HCT116 (cell line): ENCODE results near the gene TPMT.

Experiments
- POLR2AphosphoS5 ChIP-seq: IDR thresholded peaks from 2 replicates; pipeline ENCODE4 v1.6.1; 2011; ENCODE audit warnings: mild to moderate bottlenecking, low read depth, low read length, moderate library complexity
- TF ChIP-seq, protein P1 (sequence below): IDR thresholded peaks from 2 replicates; pipeline ENCODE4 v1.6.1; 2012; ENCODE audit warnings: low read depth

DNA sequence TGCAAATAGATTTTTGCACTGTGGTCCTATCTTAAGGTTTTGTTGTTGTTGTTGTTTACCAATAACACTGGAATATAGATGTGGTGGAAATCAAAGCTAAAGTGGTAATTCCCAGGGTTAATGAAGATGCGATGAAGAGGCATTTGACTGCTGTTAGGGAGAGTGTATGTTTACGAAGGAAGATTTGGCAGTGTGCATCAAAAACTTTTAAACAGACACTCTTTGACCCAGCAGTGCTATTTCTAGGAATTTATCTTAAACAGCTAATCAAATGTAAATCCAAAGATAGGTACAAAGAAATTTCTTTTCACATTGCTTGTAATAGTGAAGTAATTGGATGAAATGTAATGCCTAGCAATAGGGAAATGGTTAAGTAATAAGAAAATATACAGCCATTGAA, 34.3 kb upstream of the TPMT start:
- TF ChIP-seq, protein P1, sequence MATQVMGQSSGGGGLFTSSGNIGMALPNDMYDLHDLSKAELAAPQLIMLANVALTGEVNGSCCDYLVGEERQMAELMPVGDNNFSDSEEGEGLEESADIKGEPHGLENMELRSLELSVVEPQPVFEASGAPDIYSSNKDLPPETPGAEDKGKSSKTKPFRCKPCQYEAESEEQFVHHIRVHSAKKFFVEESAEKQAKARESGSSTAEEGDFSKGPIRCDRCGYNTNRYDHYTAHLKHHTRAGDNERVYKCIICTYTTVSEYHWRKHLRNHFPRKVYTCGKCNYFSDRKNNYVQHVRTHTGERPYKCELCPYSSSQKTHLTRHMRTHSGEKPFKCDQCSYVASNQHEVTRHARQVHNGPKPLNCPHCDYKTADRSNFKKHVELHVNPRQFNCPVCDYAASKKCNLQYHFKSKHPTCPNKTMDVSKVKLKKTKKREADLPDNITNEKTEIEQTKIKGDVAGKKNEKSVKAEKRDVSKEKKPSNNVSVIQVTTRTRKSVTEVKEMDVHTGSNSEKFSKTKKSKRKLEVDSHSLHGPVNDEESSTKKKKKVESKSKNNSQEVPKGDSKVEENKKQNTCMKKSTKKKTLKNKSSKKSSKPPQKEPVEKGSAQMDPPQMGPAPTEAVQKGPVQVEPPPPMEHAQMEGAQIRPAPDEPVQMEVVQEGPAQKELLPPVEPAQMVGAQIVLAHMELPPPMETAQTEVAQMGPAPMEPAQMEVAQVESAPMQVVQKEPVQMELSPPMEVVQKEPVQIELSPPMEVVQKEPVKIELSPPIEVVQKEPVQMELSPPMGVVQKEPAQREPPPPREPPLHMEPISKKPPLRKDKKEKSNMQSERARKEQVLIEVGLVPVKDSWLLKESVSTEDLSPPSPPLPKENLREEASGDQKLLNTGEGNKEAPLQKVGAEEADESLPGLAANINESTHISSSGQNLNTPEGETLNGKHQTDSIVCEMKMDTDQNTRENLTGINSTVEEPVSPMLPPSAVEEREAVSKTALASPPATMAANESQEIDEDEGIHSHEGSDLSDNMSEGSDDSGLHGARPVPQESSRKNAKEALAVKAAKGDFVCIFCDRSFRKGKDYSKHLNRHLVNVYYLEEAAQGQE = no peak
- TF ChIP-seq POLR2AphosphoS5 = no peak
